ENCODE measurements around the gene SP140.

- TF ChIP-seq POLR2A (IDR thresholded peaks at IDR 0.05; ENCODE audit: low read depth) (no peak), CTCF (IDR thresholded peaks at IDR 0.05) (no peak), POLR2AphosphoS5 (IDR thresholded peaks at IDR 0.05) (no peak), EP300 (IDR thresholded peaks at IDR 0.05) (no peak)
Observed at GRCh38 chr2:230230087-230230486, 4.6 kb downstream of the SP140 start.

All from esophagus muscularis mucosa (tissue), 4 donors.